GM23338 (cell line): ENCODE measurements around the gene CDKL1. TPM values are rescaled to one million over a fixed set of nuclear protein-coding genes. Genes with fewer than 3 reads are reported as not detected.

Experiments
- ATAC-seq: fragments of 200-7000 bp; cut with Tn5 transposase; 3 replicates; pipeline ENCODE4 v1.9.1; 2020
- DNase-seq: peaks from one replicate; pipeline ENCODE4 v3.0.0-alpha.2; 2015; ENCODE audit warnings: low spot score
- H2AFZ ChIP-seq: fragments of 200-600 bp; sonication (generic); 2 replicates; pipeline ENCODE4 v1.8.0; 2016; ENCODE audit warnings: antibody characterized with exemption, mild to moderate bottlenecking, moderate library complexity
- H3F3A ChIP-seq: fragments of 200-600 bp; sonication (generic); replicated peaks from 2 replicates; pipeline ENCODE4 v1.8.0; 2017; ENCODE audit warnings: antibody characterized with exemption, mixed run types, low read depth
- H3K27ac ChIP-seq: fragments of 200-600 bp; sonication (generic); 2 replicates; pipeline ENCODE4 v1.6.1; 2016; ENCODE audit warnings: low read depth
- H3K27me3 ChIP-seq: fragments of 200-600 bp; sonication (generic); 2 replicates; pipeline ENCODE4 v1.8.0; 2016; ENCODE audit warnings: mild to moderate bottlenecking, mixed run types, moderate library complexity; ENCODE audit not compliant: insufficient read depth
- H3K36me3 ChIP-seq: fragments of 200-600 bp; sonication (generic); 2 replicates; pipeline ENCODE4 v1.8.0; 2016; ENCODE audit warnings: mild to moderate bottlenecking; ENCODE audit not compliant: insufficient read depth
- H3K4me1 ChIP-seq: fragments of 200-600 bp; sonication (generic); 2 replicates; pipeline ENCODE4 v1.8.0; 2016; ENCODE audit warnings: mild to moderate bottlenecking, moderate library complexity; ENCODE audit not compliant: insufficient read depth
- H3K4me2 ChIP-seq: fragments of 200-600 bp; sonication (generic); 2 replicates; pipeline ENCODE4 v1.7.1; 2017; ENCODE audit warnings: mixed run types
- H3K4me3 ChIP-seq: fragments of 200-600 bp; sonication (generic); 2 replicates; pipeline ENCODE4 v1.6.1; 2016; ENCODE audit warnings: mixed run types
- H3K79me2 ChIP-seq: fragments of 200-600 bp; sonication (generic); replicated peaks from 2 replicates; pipeline ENCODE4 v1.8.0; 2017; ENCODE audit warnings: mild to moderate bottlenecking; ENCODE audit not compliant: insufficient read depth
- H3K9me2 ChIP-seq: fragments of 200-600 bp; sonication (generic); 2 replicates; pipeline ENCODE4 v1.8.0; 2017; ENCODE audit not compliant: insufficient read depth
- H4K20me1 ChIP-seq: fragments of 200-600 bp; sonication (generic); replicated peaks from 2 replicates; pipeline ENCODE4 v1.8.0; 2017; ENCODE audit warnings: mild to moderate bottlenecking; ENCODE audit not compliant: insufficient read depth
- H3K27ac Mint-ChIP-seq: 2 replicates; pipeline ENCODE4 v1.8.0; 2020; ENCODE audit warnings: inconsistent platforms, mild to moderate bottlenecking, moderate library complexity, mixed read lengths
- H3K27me3 Mint-ChIP-seq: 3 replicates; pipeline ENCODE4 v1.8.0; 2022; ENCODE audit warnings: low read depth, mild to moderate bottlenecking, moderate library complexity, mixed read lengths, inconsistent platforms; ENCODE audit not compliant: insufficient read depth, poor library complexity
- H3K36me3 Mint-ChIP-seq: 3 replicates; pipeline ENCODE4 v1.8.0; 2021; ENCODE audit warnings: low read depth, mild to moderate bottlenecking, inconsistent platforms, moderate library complexity, mixed read lengths
- H3K4me1 Mint-ChIP-seq: 3 replicates; pipeline ENCODE4 v1.8.0; 2020; ENCODE audit warnings: mild to moderate bottlenecking, inconsistent platforms, mixed read lengths
- H3K4me3 Mint-ChIP-seq: 3 replicates; pipeline ENCODE4 v1.8.0; 2021; ENCODE audit warnings: moderate library complexity, mild to moderate bottlenecking, inconsistent platforms, mixed read lengths
- H3K9me3 Mint-ChIP-seq: 3 replicates; pipeline ENCODE4 v1.8.0; 2020; ENCODE audit warnings: moderate library complexity, mild to moderate bottlenecking, inconsistent platforms, mixed read lengths
- CREB1 ChIP-seq: fragments of 250-450 bp; sonication (Bioruptor Pico); IDR thresholded peaks from 2 replicates; pipeline ENCODE4 v1.5.0; 2020; ENCODE audit warnings: low read depth, mild to moderate bottlenecking, moderate library complexity
- CTCF ChIP-seq, 2 experiments: fragments of 200-600 bp in 1 of 2; sonication (generic) in 1 of 2; conservative IDR thresholded peaks; 2 replicates each; pipeline versions ENCODE4 v1.5.1 to v1.6.1; 2016 to 2017; ENCODE audit warnings: antibody characterized with exemption in 2 of 2, low read depth in 2 of 2, mild to moderate bottlenecking in 2 of 2, moderate library complexity in 1 of 2
- ETS1 ChIP-seq: IDR thresholded peaks from 2 replicates; pipeline ENCODE4 v1.6.1; 2016; ENCODE audit warnings: antibody characterized with exemption
- EZH2 ChIP-seq: fragments of 200-600 bp; sonication (generic); IDR thresholded peaks from one replicate; pipeline ENCODE4 v1.8.0; 2017; ENCODE audit warnings: antibody characterized with exemption, mild to moderate bottlenecking, low read depth; ENCODE audit not compliant: unreplicated experiment
- EZH2phosphoT487 ChIP-seq: fragments of 200-600 bp; sonication (generic); IDR thresholded peaks from one replicate; pipeline ENCODE4 v1.8.1; 2018; ENCODE audit warnings: antibody characterized with exemption; ENCODE audit not compliant: unreplicated experiment
- JUNB ChIP-seq: IDR thresholded peaks from one replicate; pipeline ENCODE4 v1.6.1; 2016; ENCODE audit warnings: antibody characterized with exemption; ENCODE audit not compliant: unreplicated experiment
- NANOG ChIP-seq: IDR thresholded peaks from 2 replicates; pipeline ENCODE4 v1.6.1; 2016; ENCODE audit warnings: antibody characterized with exemption, borderline replicate concordance
- POLR2AphosphoS5 ChIP-seq: IDR thresholded peaks from 2 replicates; pipeline ENCODE4 v1.6.1; 2016; ENCODE audit warnings: antibody characterized with exemption, low read depth
- REST ChIP-seq: IDR thresholded peaks from one replicate; pipeline ENCODE4 v1.6.1; 2018; ENCODE audit warnings: antibody characterized with exemption; ENCODE audit not compliant: unreplicated experiment
- STAT1 ChIP-seq: IDR thresholded peaks from one replicate; pipeline ENCODE4 v1.6.1; 2016; ENCODE audit warnings: antibody characterized with exemption; ENCODE audit not compliant: unreplicated experiment
- ZNF114 ChIP-seq: fragments of 250-450 bp; sonication (Bioruptor Pico); IDR thresholded peaks from 2 replicates; pipeline ENCODE4 v1.5.0; 2020; ENCODE audit warnings: mild to moderate bottlenecking, moderate library complexity
- ZNF331 ChIP-seq: fragments of 250-450 bp; sonication (Bioruptor Pico); IDR thresholded peaks from 2 replicates; pipeline ENCODE4 v1.5.0; 2020; ENCODE audit warnings: low read depth, mild to moderate bottlenecking, moderate library complexity
- ZNF462 ChIP-seq: fragments of 250-450 bp; sonication (Bioruptor Pico); IDR thresholded peaks from 2 replicates; pipeline ENCODE4 v1.5.0; 2020; ENCODE audit warnings: mild to moderate bottlenecking, moderate library complexity
- polyA plus RNA-seq: library from polyadenylated mRNA; unstranded; fragments of >200 nt; fragmentation: Nextera tagmentation; extraction: Ambion mirVana; gene quantifications from 2 replicates; pipeline ENCODE4 v1.2.1, GENCODE V29; 2016
- total RNA-seq: library from RNA; depleted of rRNA; stranded (reverse); fragments of >200 nt; shearing (Covaris generic); gene quantifications from 2 replicates; pipeline ENCODE4 v1.2.3, GENCODE V29; 2014

The CDKL1 gene
- total and polyA plus RNA-seq, 2 experiments from 2014 or later = 0.52 TPM

GRCh38 chr14:50290306-50290705, 106.4 kb downstream of the CDKL1 start (continued):
- TF ChIP-seq ZNF462 (CRISPR knock-in tag) (no peak), NANOG (no peak)

- Histone ChIP-seq H3K27ac (no peak overlapping the region), H3F3A (no peaks in the 10 kb centered on the region), H3K4me3 (no peak overlapping the region), H3K4me1 (no peaks in the 10 kb centered on the region), H4K20me1 (no peaks in the 10 kb centered on the region), H2AFZ (no peak overlapping the region), H3K4me2 (no peak overlapping the region), H3K79me2 (no peaks in the 10 kb centered on the region), H3K9me2 (no peaks in the 10 kb centered on the region), H3K27me3 (no peaks in the 10 kb centered on the region), H3K36me3 (no peaks in the 10 kb centered on the region)
- Mint-ChIP-seq H3K4me3 (no peak overlapping the region), H3K36me3 (peaks cover 4% of the 10 kb centered on the region; the same call in 2 of the 3 replicates), H3K27ac (no peak overlapping the region), H3K9me3 (no peaks in the 10 kb centered on the region), H3K27me3 (peaks cover 2% of the 10 kb centered on the region), H3K4me1 (no peaks in the 10 kb centered on the region)
- DNase-seq = no peak
- no peak for ATAC-seq
- TF ChIP-seq JUNB = no peak
- TF ChIP-seq NANOG = no peak
- no peak for TF ChIP-seq POLR2AphosphoS5
- no peak for TF ChIP-seq ZNF331
- no peak for TF ChIP-seq CTCF (conservative IDR thresholded peaks at IDR 0.05; ENCODE audit: low read depth in 2 of 2)
- TF ChIP-seq EZH2 = no peak
- TF ChIP-seq CREB1 (CRISPR knock-in tag) = no peak
- no peak for TF ChIP-seq ETS1
- TF ChIP-seq REST = no peak
- no peak for TF ChIP-seq ZNF114
- TF ChIP-seq STAT1 = no peak
- TF ChIP-seq EZH2phosphoT487 = no peak
These were observed 108.5 kb downstream of the CDKL1 start for GRCh38 chr14:50288146-50288545.
